Neural progenitor cell (in vitro differentiated cells): ENCODE data around the gene SEPTIN12.

Experiments used
- CTCF ChIP-seq: fragments of 200-600 bp; sonication (generic); IDR thresholded peaks from 2 replicates; pipeline ENCODE4 v1.5.1; 2017; ENCODE audit warnings: antibody characterized with exemption, mild to moderate bottlenecking
- EZH2 ChIP-seq: fragments of 200-600 bp; sonication (generic); IDR thresholded peaks from 2 replicates; pipeline ENCODE4 v1.6.1; 2017; ENCODE audit warnings: antibody characterized with exemption, mild to moderate bottlenecking, moderate library complexity

GRCh38 chr16:4768549-4769305 is 19.4 kb downstream of the SEPTIN12 start:
- TF ChIP-seq CTCF (no peak), EZH2 (no peak)
